Subcutaneous abdominal adipose tissue (tissue), 5 donors: ENCODE results near the gene NPLOC4.

ENCODE experiments used
- H3K27ac ChIP-seq: one replicate; pipeline ENCODE4 v1.7.0; 2013; ENCODE audit warnings: low read depth, mild to moderate bottlenecking, inconsistent platforms, low read length, moderate library complexity
- H3K27me3 ChIP-seq, 5 donors: one replicate each; pipeline ENCODE4 v1.7.0; 2013; ENCODE audit warnings: low read length in 5 of 5, inconsistent platforms in 1 of 5; ENCODE audit not compliant: control insufficient read depth in 5 of 5, insufficient read depth in 4 of 5
- H3K36me3 ChIP-seq, 5 donors: one replicate each; pipeline ENCODE4 v1.7.0; 2013; ENCODE audit warnings: low read length in 5 of 5; ENCODE audit not compliant: control insufficient read depth in 5 of 5, insufficient read depth in 5 of 5
- H3K4me1 ChIP-seq, 5 donors: one replicate each; pipeline ENCODE4 v1.7.0; 2013; ENCODE audit warnings: low read length in 5 of 5, mild to moderate bottlenecking in 3 of 5, moderate library complexity in 1 of 5; ENCODE audit not compliant: control insufficient read depth in 5 of 5, insufficient read depth in 5 of 5
- H3K4me3 ChIP-seq, 5 donors: one replicate each; pipeline ENCODE4 v1.7.0; 2013; ENCODE audit warnings: low read length in 5 of 5, low read depth in 1 of 5
- H3K9ac ChIP-seq, 5 donors: one replicate each; pipeline ENCODE4 v1.7.0; 2013; ENCODE audit warnings: low read length in 5 of 5, mild to moderate bottlenecking in 4 of 5, moderate library complexity in 3 of 5
- H3K9me3 ChIP-seq, 5 donors: one replicate each; pipeline ENCODE4 v1.7.0; 2013; ENCODE audit warnings: low read length in 5 of 5; ENCODE audit not compliant: control insufficient read depth in 5 of 5
- donor health status: healthy.
- donor health status: healthy.
- donor health status: healthy.
- donor health status: healthy.
- donor health status: healthy.

Gene NPLOC4

GRCh38 chr17:81636505-81637288 is at the start of gene NPLOC4, which contains the start of gene TSPAN10:
NPLOC4 (minus strand) TSS chr17:81637112; CDS start chr17:81636930, 182 bp downstream.
TSPAN10 (plus strand) TSS chr17:81637196; CDS start chr17:81642413, 5,217 bp downstream.
- no peaks in the 10 kb centered on the region for H3K27me3 ChIP-seq
- H3K4me3 ChIP-seq, result peak within 1 kb of the TSS; percentile 71 to 96 (median 90)
- H3K27ac ChIP-seq, result peak within 1 kb of the TSS; percentile 99
- peaks cover 4 to 44% (median 26%) of the 10 kb centered on the region in 5 donors for H3K4me1 ChIP-seq
- no peaks in the 10 kb centered on the region for H3K9me3 ChIP-seq
- peaks cover 0 to 3% (median 0%) of the 10 kb centered on the region in 5 donors for H3K36me3 ChIP-seq
- peak within 1 kb of the TSS; percentile 95 to 100 (median 99) for H3K9ac ChIP-seq

- peaks cover 14 to 36% (median 33%) of the 10 kb centered on the region in 5 donors for H3K4me1 ChIP-seq
- H3K36me3 ChIP-seq, result peaks cover 0 to 64% (median 60%) of the 10 kb centered on the region in 5 donors
- H3K4me3 ChIP-seq, result no peak overlapping the region
- no peaks in the 10 kb centered on the region for H3K27me3 ChIP-seq
- H3K9ac ChIP-seq, result no peak overlapping the region
- H3K9me3 ChIP-seq, result no peaks in the 10 kb centered on the region
- no peak overlapping the region for H3K27ac ChIP-seq
These were observed 49.7 kb upstream of the NPLOC4 start for GRCh38 chr17:81686614-81687013.

GRCh38 chr17:81685108-81685507 is 48.2 kb upstream of the NPLOC4 start:
- no peaks in the 10 kb centered on the region for H3K27me3 ChIP-seq
- peak overlapping the region; percentile 39 to 95 (median 93) for H3K9ac ChIP-seq
- peaks cover 0 to 58% (median 45%) of the 10 kb centered on the region in 5 donors for H3K36me3 ChIP-seq
- peaks cover 14 to 38% (median 33%) of the 10 kb centered on the region in 5 donors for H3K4me1 ChIP-seq
- no peaks in the 10 kb centered on the region for H3K9me3 ChIP-seq
- H3K4me3 ChIP-seq, result peak overlapping the region; percentile 88 to 96 (median 90)
- H3K27ac ChIP-seq, result peak overlapping the region; percentile 74

GRCh38 chr17:81684442-81684911 is 47.6 kb upstream of the NPLOC4 start:
- peak overlapping the region; percentile 88 to 96 (median 90) for H3K4me3 ChIP-seq

GRCh38 chr17:81683584-81684441 is 46.9 kb upstream of the NPLOC4 start, which contains the start of the genes ARL16 and HGS:
ARL16 (minus strand) TSS chr17:81683797; CDS start chr17:81683753, 44 bp downstream.
HGS (plus strand) TSS chr17:81684011; CDS start chr17:81684067, 56 bp downstream.
- peaks cover 14 to 38% (median 33%) of the 10 kb centered on the region in 5 donors for H3K4me1 ChIP-seq
- H3K9ac ChIP-seq, result peak within 1 kb of the TSS; percentile 39 to 95 (median 93)
- peak within 1 kb of the TSS; percentile 88 to 96 (median 90) for H3K4me3 ChIP-seq
- H3K36me3 ChIP-seq, result peaks cover 0 to 47% (median 32%) of the 10 kb centered on the region in 5 donors
- H3K27me3 ChIP-seq, result no peaks in the 10 kb centered on the region
- no peaks in the 10 kb centered on the region for H3K9me3 ChIP-seq
- peak within 1 kb of the TSS; percentile 74 for H3K27ac ChIP-seq

More at GRCh38 chr17:81684442-81684911, 47.6 kb upstream of the NPLOC4 start:
- Histone ChIP-seq H3K27ac (peak overlapping the region; percentile 74), H3K36me3 (peaks cover 0 to 54% (median 39%) of the 10 kb centered on the region in 5 donors), H3K9ac (peak overlapping the region; percentile 39 to 95 (median 93)), H3K9me3 (no peaks in the 10 kb centered on the region), H3K27me3 (no peaks in the 10 kb centered on the region), H3K4me1 (peaks cover 14 to 38% (median 33%) of the 10 kb centered on the region in 5 donors)

GRCh38 chr17:81683208-81683583 is 46.3 kb upstream of the NPLOC4 start:
- Histone ChIP-seq H3K9ac (peak overlapping the region; percentile 28 to 95 (median 86)), H3K36me3 (peaks cover 0 to 41% (median 26%) of the 10 kb centered on the region in 5 donors), H3K4me1 (peaks cover 14 to 38% (median 33%) of the 10 kb centered on the region in 5 donors), H3K4me3 (peak overlapping the region; percentile 79 to 94 (median 90)), H3K27ac (peak overlapping the region; percentile 74), H3K27me3 (no peaks in the 10 kb centered on the region), H3K9me3 (no peaks in the 10 kb centered on the region)

GRCh38 chr17:81682565-81683207 is 45.8 kb upstream of the NPLOC4 start:
- Histone ChIP-seq H3K27ac (peak overlapping the region; percentile 74), H3K36me3 (peaks cover 0 to 36% (median 21%) of the 10 kb centered on the region in 5 donors), H3K9ac (peak overlapping the region; percentile 28 to 95 (median 86)), H3K9me3 (no peaks in the 10 kb centered on the region), H3K4me3 (peak overlapping the region; percentile 79 to 94 (median 90)), H3K4me1 (peaks cover 14 to 38% (median 33%) of the 10 kb centered on the region in 5 donors), H3K27me3 (no peaks in the 10 kb centered on the region)

- Histone ChIP-seq H3K9ac (no peak overlapping the region), H3K36me3 (peaks cover 0 to 25% (median 11%) of the 10 kb centered on the region in 5 donors), H3K4me1 (peaks cover 14 to 44% (median 39%) of the 10 kb centered on the region in 5 donors), H3K4me3 (no peak overlapping the region), H3K27me3 (no peaks in the 10 kb centered on the region), H3K27ac (no peak overlapping the region), H3K9me3 (no peaks in the 10 kb centered on the region)
These were observed 44.8 kb upstream of the NPLOC4 start for GRCh38 chr17:81681672-81682071.

- Histone ChIP-seq H3K4me1 (peaks cover 8 to 40% (median 30%) of the 10 kb centered on the region in 5 donors), H3K27ac (no peak overlapping the region), H3K9me3 (no peaks in the 10 kb centered on the region)
These were observed 43.2 kb upstream of the NPLOC4 start for GRCh38 chr17:81680150-81680549.

More at GRCh38 chr17:81680150-81680549, 43.2 kb upstream of the NPLOC4 start:
- Histone ChIP-seq H3K4me3 (no peak overlapping the region), H3K36me3 (peaks cover 0 to 13% (median 0%) of the 10 kb centered on the region in 5 donors), H3K9ac (no peak overlapping the region), H3K27me3 (no peaks in the 10 kb centered on the region)
